Ramos (cell line): ENCODE data around the gene RAE1.
"Not testable (repeated sequence)": the region's sequence is repeated elsewhere in the genome, so short reads cannot be mapped to it uniquely, and the experiment has no call there.

Source experiments
- in situ Hi-C: fragments of 300-500 bp; cut with MboI; formaldehyde crosslinking; loops from one replicate; pipeline ENCODE4 v1.14.3; 2022; ENCODE audit warnings: low sequenced_read_pairs; ENCODE audit not compliant: unreplicated experiment

RAE1 gene

GRCh38 chr20:57408131-57408530 is 57.1 kb downstream of the RAE1 start:
- in situ Hi-C loops, result no loop called here

- in situ Hi-C loops, result no loop called here
Measured at GRCh38 chr20:57408536-57409233, 57.6 kb downstream of the RAE1 start.

- in situ Hi-C loops, result no loop called here
Measured at GRCh38 chr20:57409316-57409671, 58.2 kb downstream of the RAE1 start.

GRCh38 chr20:57409672-57410397 is 58.8 kb downstream of the RAE1 start:
- in situ Hi-C loops, result no loop called here

- in situ Hi-C loops, result no loop called here
Measured at GRCh38 chr20:57410398-57410920, 59.4 kb downstream of the RAE1 start.

GRCh38 chr20:57410924-57411323 is 59.9 kb downstream of the RAE1 start:
- in situ Hi-C loops, result no loop called here

- in situ Hi-C loops, result no loop called here
Measured at GRCh38 chr20:57411406-57412283, 60.6 kb downstream of the RAE1 start.

- in situ Hi-C loops, result no loop called here
Measured at GRCh38 chr20:57412347-57413029, 61.4 kb downstream of the RAE1 start.

- in situ Hi-C loops, result no loop called here
Measured at GRCh38 chr20:57413986-57414385, 62.9 kb downstream of the RAE1 start.

GRCh38 chr20:57414867-57415592 is 64.0 kb downstream of the RAE1 start:
- in situ Hi-C loops, result no loop called here

- in situ Hi-C loops, result no loop called here
Measured at GRCh38 chr20:57415771-57416170, 64.7 kb downstream of the RAE1 start.

GRCh38 chr20:57416296-57417022 is 65.4 kb downstream of the RAE1 start:
- in situ Hi-C loops, result no loop called here

GRCh38 chr20:57417051-57417689 is 66.1 kb downstream of the RAE1 start:
- in situ Hi-C loops, result no loop called here

- in situ Hi-C loops, result no loop called here
Measured at GRCh38 chr20:57417830-57418780, 67.0 kb downstream of the RAE1 start.

- in situ Hi-C loops, result not testable (repeated sequence)
Measured at GRCh38 chr20:57419479-57419878, 68.4 kb downstream of the RAE1 start.

GRCh38 chr20:57420571-57421252 is 69.7 kb downstream of the RAE1 start:
- in situ Hi-C loops, result no loop called here
